WTC11 (cell line): ENCODE results near the gene CSNK1G3. TPM values are rescaled to one million over a fixed set of nuclear protein-coding genes. Genes with fewer than 3 reads are reported as not detected.

ENCODE experiments used
- ATAC-seq: fragments of 200-7000 bp; cut with Tn5 transposase; 2 replicates; pipeline ENCODE4 v1.10.0; 2021; ENCODE audit warnings: mild to moderate bottlenecking, moderate library complexity
- CTCF ChIA-PET: fragments of 300-600 bp; sonication (Branson Sonifier 250); formaldehyde crosslinking; loops from one replicate; lab custom pipeline; 2021; ENCODE audit warnings: antibody characterized with exemption; lab: Charles Lee
- POLR2A ChIA-PET: fragments of 350-600 bp; sonication (Branson Sonifier 250); formaldehyde crosslinking; loops from one replicate; lab custom pipeline; 2021; ENCODE audit warnings: antibody characterized with exemption; lab: Charles Lee
- DNase-seq: peaks from one replicate; pipeline ENCODE4 v3.0.0; 2021; ENCODE audit warnings: low spot score
- H3K27ac Mint-ChIP-seq: 2 replicates; pipeline ENCODE4 v1.8.0; 2021; ENCODE audit warnings: mixed read lengths
- H3K27me3 Mint-ChIP-seq: 2 replicates; pipeline ENCODE4 v1.8.0; 2021; ENCODE audit warnings: low read depth, mild to moderate bottlenecking, moderate library complexity, mixed read lengths
- H3K36me3 Mint-ChIP-seq: 2 replicates; pipeline ENCODE4 v1.8.0; 2021; ENCODE audit warnings: mixed read lengths
- H3K4me1 Mint-ChIP-seq: 2 replicates; pipeline ENCODE4 v1.8.0; 2022; ENCODE audit warnings: mixed read lengths
- H3K4me3 Mint-ChIP-seq: 2 replicates; pipeline ENCODE4 v1.8.0; 2021; ENCODE audit warnings: mild to moderate bottlenecking, moderate library complexity, mixed read lengths
- H3K9me3 Mint-ChIP-seq: 2 replicates; pipeline ENCODE4 v1.8.0; 2021; ENCODE audit warnings: mixed read lengths
- ATF1 ChIP-seq: sonication (generic); formaldehyde crosslinking; IDR thresholded peaks from 2 replicates; pipeline ENCODE4 v1.8.1; 2023; ENCODE audit warnings: mild to moderate bottlenecking, moderate library complexity, missing genetic modification reagents
- E2F5 ChIP-seq: sonication (generic); formaldehyde crosslinking; IDR thresholded peaks from 2 replicates; pipeline ENCODE4 v1.8.1; 2022; ENCODE audit warnings: mild to moderate bottlenecking, moderate library complexity, missing genetic modification reagents
- FOXP1 ChIP-seq: sonication (generic); formaldehyde crosslinking; IDR thresholded peaks from 2 replicates; pipeline ENCODE4 v1.8.0; 2022; ENCODE audit warnings: missing genetic modification reagents, mild to moderate bottlenecking, moderate library complexity, borderline replicate concordance
- GRHL2 ChIP-seq: fragments of 250-450 bp; sonication (Bioruptor Pico); IDR thresholded peaks from 2 replicates; pipeline ENCODE4 v1.8.0; 2022; ENCODE audit warnings: mild to moderate bottlenecking, moderate library complexity; ENCODE audit not compliant: insufficient replicate concordance, severe bottlenecking
- GTF2I ChIP-seq: fragments of 250-450 bp; sonication (Bioruptor Pico); conservative IDR thresholded peaks from 2 replicates; pipeline ENCODE4 v1.4.0; 2021; ENCODE audit warnings: mild to moderate bottlenecking
- HMGXB4 ChIP-seq: sonication (generic); formaldehyde crosslinking; IDR thresholded peaks from 2 replicates; pipeline ENCODE4 v1.8.1; 2023; ENCODE audit warnings: mild to moderate bottlenecking, moderate library complexity, missing genetic modification reagents
- JUN ChIP-seq: sonication (generic); formaldehyde crosslinking; IDR thresholded peaks from 2 replicates; pipeline ENCODE4 v1.8.0; 2023; ENCODE audit warnings: mild to moderate bottlenecking, missing genetic modification reagents
- MAX ChIP-seq: sonication (generic); formaldehyde crosslinking; IDR thresholded peaks from 2 replicates; pipeline ENCODE4 v1.8.0; 2022; ENCODE audit warnings: mild to moderate bottlenecking, missing genetic modification reagents
- MYBL2 ChIP-seq: sonication (generic); formaldehyde crosslinking; IDR thresholded peaks from 2 replicates; pipeline ENCODE4 v1.8.1; 2023; ENCODE audit warnings: mild to moderate bottlenecking, moderate library complexity, missing genetic modification reagents
- TEAD1 ChIP-seq: sonication (generic); formaldehyde crosslinking; IDR thresholded peaks from 2 replicates; pipeline ENCODE4 v1.8.0; 2022; ENCODE audit warnings: mild to moderate bottlenecking, missing genetic modification reagents
- TEAD4 ChIP-seq: sonication (generic); formaldehyde crosslinking; IDR thresholded peaks from 2 replicates; pipeline ENCODE4 v1.8.0; 2022; ENCODE audit warnings: mild to moderate bottlenecking, missing genetic modification reagents
- ZNF263 ChIP-seq: sonication (generic); formaldehyde crosslinking; IDR thresholded peaks from 2 replicates; pipeline ENCODE4 v1.8.1; 2022; ENCODE audit warnings: low read depth, mild to moderate bottlenecking, moderate library complexity, missing genetic modification reagents
- ZNF317 ChIP-seq: sonication (generic); formaldehyde crosslinking; IDR thresholded peaks from 2 replicates; pipeline ENCODE4 v1.8.1; 2023; ENCODE audit warnings: low read depth, mild to moderate bottlenecking, moderate library complexity, missing genetic modification reagents, borderline replicate concordance
- ZSCAN18 ChIP-seq: fragments of 250-450 bp; sonication (Bioruptor Pico); IDR thresholded peaks from 2 replicates; pipeline ENCODE4 v2.1.2; 2022; ENCODE audit warnings: mild to moderate bottlenecking, moderate library complexity
- total RNA-seq: library from RNA; stranded (reverse); gene quantifications from 3 replicates; pipeline ENCODE4 v1.2.3, GENCODE V29; 2021
- TF ChIP-seq, protein P1 (sequence below): fragments of 250-450 bp; sonication (Bioruptor Pico); IDR thresholded peaks from 2 replicates; pipeline ENCODE4 v1.9.0; 2021; ENCODE audit warnings: mild to moderate bottlenecking, borderline replicate concordance
- TF ChIP-seq, protein P2 (sequence below): fragments of 200-600 bp; IDR thresholded peaks from 2 replicates; pipeline ENCODE4 v1.8.0; 2022; ENCODE audit warnings: antibody characterized with exemption
- TF ChIP-seq, protein P3 (sequence below): sonication (generic); formaldehyde crosslinking; IDR thresholded peaks from 2 replicates; pipeline ENCODE4 v1.8.1; 2022; ENCODE audit warnings: low read depth, missing genetic modification reagents, borderline replicate concordance
- TF ChIP-seq, protein P4 (sequence below): sonication (generic); formaldehyde crosslinking; IDR thresholded peaks from 2 replicates; pipeline ENCODE4 v1.8.0; 2022; ENCODE audit warnings: mild to moderate bottlenecking, missing genetic modification reagents
- TF ChIP-seq, protein P5 (sequence below): sonication (generic); formaldehyde crosslinking; IDR thresholded peaks from 2 replicates; pipeline ENCODE4 v1.8.1; 2022; ENCODE audit warnings: mild to moderate bottlenecking, missing genetic modification reagents, moderate library complexity, borderline replicate concordance

Gene CSNK1G3
- total RNA-seq, 1 experiment from 2014 or later = 51.2 TPM

- Mint-ChIP-seq H3K4me1 (peaks cover 7% of the 10 kb centered on the region), H3K9me3 (peaks cover 11% of the 10 kb centered on the region), H3K27me3 (peaks cover 5% of the 10 kb centered on the region), H3K4me3 (no peak overlapping the region), H3K36me3 (no peaks in the 10 kb centered on the region), H3K27ac (no peak overlapping the region)
- POLR2A ChIA-PET = no interaction called here
- TF ChIP-seq ZNF263 (CRISPR knock-in tag) = no peak
- TF ChIP-seq ATF1 = no peak
- DNase-seq (no peak), ATAC-seq (no peak)
- CTCF ChIA-PET = no interaction called here
These were observed 37.7 kb upstream of the CSNK1G3 start for GRCh38 chr5:123474228-123474627.

GRCh38 chr5:123476731-123477130 lies 35.2 kb upstream of the CSNK1G3 start:
- Mint-ChIP-seq H3K27me3 (no peaks in the 10 kb centered on the region), H3K36me3 (no peaks in the 10 kb centered on the region), H3K4me1 (peaks cover 7% of the 10 kb centered on the region), H3K4me3 (no peak overlapping the region), H3K27ac (no peak overlapping the region), H3K9me3 (no peaks in the 10 kb centered on the region)
- ChIA-PET POLR2A (no interaction called here), CTCF (no interaction called here)
- ATAC-seq (no peak), DNase-seq (no peak)
- TF ChIP-seq GRHL2 (CRISPR knock-in tag) (no peak), FOXP1 (CRISPR knock-in tag) (no peak), GTF2I (CRISPR knock-in tag) (no peak), HMGXB4 (no peak), TEAD4 (CRISPR knock-in tag) (no peak), E2F5 (CRISPR knock-in tag) (no peak), ZNF317 (CRISPR knock-in tag) (no peak), MYBL2 (CRISPR knock-in tag) (no peak), JUN (CRISPR knock-in tag) (no peak), MAX (CRISPR knock-in tag) (no peak), ZSCAN18 (CRISPR knock-in tag) (no peak), TEAD1 (CRISPR knock-in tag) (no peak)
- TF ChIP-seq, protein P1, sequence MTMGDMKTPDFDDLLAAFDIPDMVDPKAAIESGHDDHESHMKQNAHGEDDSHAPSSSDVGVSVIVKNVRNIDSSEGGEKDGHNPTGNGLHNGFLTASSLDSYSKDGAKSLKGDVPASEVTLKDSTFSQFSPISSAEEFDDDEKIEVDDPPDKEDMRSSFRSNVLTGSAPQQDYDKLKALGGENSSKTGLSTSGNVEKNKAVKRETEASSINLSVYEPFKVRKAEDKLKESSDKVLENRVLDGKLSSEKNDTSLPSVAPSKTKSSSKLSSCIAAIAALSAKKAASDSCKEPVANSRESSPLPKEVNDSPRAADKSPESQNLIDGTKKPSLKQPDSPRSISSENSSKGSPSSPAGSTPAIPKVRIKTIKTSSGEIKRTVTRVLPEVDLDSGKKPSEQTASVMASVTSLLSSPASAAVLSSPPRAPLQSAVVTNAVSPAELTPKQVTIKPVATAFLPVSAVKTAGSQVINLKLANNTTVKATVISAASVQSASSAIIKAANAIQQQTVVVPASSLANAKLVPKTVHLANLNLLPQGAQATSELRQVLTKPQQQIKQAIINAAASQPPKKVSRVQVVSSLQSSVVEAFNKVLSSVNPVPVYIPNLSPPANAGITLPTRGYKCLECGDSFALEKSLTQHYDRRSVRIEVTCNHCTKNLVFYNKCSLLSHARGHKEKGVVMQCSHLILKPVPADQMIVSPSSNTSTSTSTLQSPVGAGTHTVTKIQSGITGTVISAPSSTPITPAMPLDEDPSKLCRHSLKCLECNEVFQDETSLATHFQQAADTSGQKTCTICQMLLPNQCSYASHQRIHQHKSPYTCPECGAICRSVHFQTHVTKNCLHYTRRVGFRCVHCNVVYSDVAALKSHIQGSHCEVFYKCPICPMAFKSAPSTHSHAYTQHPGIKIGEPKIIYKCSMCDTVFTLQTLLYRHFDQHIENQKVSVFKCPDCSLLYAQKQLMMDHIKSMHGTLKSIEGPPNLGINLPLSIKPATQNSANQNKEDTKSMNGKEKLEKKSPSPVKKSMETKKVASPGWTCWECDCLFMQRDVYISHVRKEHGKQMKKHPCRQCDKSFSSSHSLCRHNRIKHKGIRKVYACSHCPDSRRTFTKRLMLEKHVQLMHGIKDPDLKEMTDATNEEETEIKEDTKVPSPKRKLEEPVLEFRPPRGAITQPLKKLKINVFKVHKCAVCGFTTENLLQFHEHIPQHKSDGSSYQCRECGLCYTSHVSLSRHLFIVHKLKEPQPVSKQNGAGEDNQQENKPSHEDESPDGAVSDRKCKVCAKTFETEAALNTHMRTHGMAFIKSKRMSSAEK = no peak
- TF ChIP-seq, protein P2, sequence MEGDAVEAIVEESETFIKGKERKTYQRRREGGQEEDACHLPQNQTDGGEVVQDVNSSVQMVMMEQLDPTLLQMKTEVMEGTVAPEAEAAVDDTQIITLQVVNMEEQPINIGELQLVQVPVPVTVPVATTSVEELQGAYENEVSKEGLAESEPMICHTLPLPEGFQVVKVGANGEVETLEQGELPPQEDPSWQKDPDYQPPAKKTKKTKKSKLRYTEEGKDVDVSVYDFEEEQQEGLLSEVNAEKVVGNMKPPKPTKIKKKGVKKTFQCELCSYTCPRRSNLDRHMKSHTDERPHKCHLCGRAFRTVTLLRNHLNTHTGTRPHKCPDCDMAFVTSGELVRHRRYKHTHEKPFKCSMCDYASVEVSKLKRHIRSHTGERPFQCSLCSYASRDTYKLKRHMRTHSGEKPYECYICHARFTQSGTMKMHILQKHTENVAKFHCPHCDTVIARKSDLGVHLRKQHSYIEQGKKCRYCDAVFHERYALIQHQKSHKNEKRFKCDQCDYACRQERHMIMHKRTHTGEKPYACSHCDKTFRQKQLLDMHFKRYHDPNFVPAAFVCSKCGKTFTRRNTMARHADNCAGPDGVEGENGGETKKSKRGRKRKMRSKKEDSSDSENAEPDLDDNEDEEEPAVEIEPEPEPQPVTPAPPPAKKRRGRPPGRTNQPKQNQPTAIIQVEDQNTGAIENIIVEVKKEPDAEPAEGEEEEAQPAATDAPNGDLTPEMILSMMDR = no peak
- TF ChIP-seq, protein P3, sequence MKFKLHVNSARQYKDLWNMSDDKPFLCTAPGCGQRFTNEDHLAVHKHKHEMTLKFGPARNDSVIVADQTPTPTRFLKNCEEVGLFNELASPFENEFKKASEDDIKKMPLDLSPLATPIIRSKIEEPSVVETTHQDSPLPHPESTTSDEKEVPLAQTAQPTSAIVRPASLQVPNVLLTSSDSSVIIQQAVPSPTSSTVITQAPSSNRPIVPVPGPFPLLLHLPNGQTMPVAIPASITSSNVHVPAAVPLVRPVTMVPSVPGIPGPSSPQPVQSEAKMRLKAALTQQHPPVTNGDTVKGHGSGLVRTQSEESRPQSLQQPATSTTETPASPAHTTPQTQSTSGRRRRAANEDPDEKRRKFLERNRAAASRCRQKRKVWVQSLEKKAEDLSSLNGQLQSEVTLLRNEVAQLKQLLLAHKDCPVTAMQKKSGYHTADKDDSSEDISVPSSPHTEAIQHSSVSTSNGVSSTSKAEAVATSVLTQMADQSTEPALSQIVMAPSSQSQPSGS = no peak
- TF ChIP-seq, protein P4, sequence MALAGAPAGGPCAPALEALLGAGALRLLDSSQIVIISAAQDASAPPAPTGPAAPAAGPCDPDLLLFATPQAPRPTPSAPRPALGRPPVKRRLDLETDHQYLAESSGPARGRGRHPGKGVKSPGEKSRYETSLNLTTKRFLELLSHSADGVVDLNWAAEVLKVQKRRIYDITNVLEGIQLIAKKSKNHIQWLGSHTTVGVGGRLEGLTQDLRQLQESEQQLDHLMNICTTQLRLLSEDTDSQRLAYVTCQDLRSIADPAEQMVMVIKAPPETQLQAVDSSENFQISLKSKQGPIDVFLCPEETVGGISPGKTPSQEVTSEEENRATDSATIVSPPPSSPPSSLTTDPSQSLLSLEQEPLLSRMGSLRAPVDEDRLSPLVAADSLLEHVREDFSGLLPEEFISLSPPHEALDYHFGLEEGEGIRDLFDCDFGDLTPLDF = no peak
- TF ChIP-seq, protein P5, sequence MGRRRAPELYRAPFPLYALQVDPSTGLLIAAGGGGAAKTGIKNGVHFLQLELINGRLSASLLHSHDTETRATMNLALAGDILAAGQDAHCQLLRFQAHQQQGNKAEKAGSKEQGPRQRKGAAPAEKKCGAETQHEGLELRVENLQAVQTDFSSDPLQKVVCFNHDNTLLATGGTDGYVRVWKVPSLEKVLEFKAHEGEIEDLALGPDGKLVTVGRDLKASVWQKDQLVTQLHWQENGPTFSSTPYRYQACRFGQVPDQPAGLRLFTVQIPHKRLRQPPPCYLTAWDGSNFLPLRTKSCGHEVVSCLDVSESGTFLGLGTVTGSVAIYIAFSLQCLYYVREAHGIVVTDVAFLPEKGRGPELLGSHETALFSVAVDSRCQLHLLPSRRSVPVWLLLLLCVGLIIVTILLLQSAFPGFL (CRISPR knock-in tag) = no peak
